GM21515 (cell line): ENCODE results near the gene TMEM106B.

Experiments used
- ATAC-seq: cut with Tn5 transposase; IDR thresholded peaks from one replicate; pipeline ENCODE4 v1.9.1; 2021; ENCODE audit not compliant: unreplicated experiment

The TMEM106B gene

GRCh38 chr7:12226756-12227155 lies 15.7 kb downstream of the TMEM106B start:
- no peak for ATAC-seq

GRCh38 chr7:12228024-12228423 lies 16.9 kb downstream of the TMEM106B start:
- no peak for ATAC-seq

GRCh38 chr7:12229046-12229445 lies 18.0 kb downstream of the TMEM106B start:
- no peak for ATAC-seq

- no peak for ATAC-seq
Observed at GRCh38 chr7:12231097-12231496, 20.0 kb downstream of the TMEM106B start.

GRCh38 chr7:12233175-12233574 lies 22.1 kb downstream of the TMEM106B start:
- peak; percentile 76 for ATAC-seq

- no peak for ATAC-seq
Observed at GRCh38 chr7:12234334-12234865, 23.3 kb downstream of the TMEM106B start.

- ATAC-seq: no peak
Observed at GRCh38 chr7:12235970-12236369, 24.9 kb downstream of the TMEM106B start.

GRCh38 chr7:12237007-12237406 lies 25.9 kb downstream of the TMEM106B start:
- no peak for ATAC-seq

- no peak for ATAC-seq
Observed at GRCh38 chr7:12239806-12240205, 28.7 kb downstream of the TMEM106B start.

GRCh38 chr7:12244129-12244528 lies 33.0 kb downstream of the TMEM106B start:
- ATAC-seq: no peak

GRCh38 chr7:12244694-12245093 lies 33.6 kb downstream of the TMEM106B start:
- ATAC-seq: no peak

GRCh38 chr7:12249706-12250105 lies 38.6 kb downstream of the TMEM106B start:
- no peak for ATAC-seq

- no peak for ATAC-seq
Observed at GRCh38 chr7:12250232-12250631, 39.1 kb downstream of the TMEM106B start.

GRCh38 chr7:12256090-12256489 lies 45.0 kb downstream of the TMEM106B start:
- no peak for ATAC-seq

- ATAC-seq: peak; percentile 100
Observed at GRCh38 chr7:12257582-12257981, 46.5 kb downstream of the TMEM106B start.

- ATAC-seq: no peak
Observed at GRCh38 chr7:12258074-12258473, 47.0 kb downstream of the TMEM106B start.

- ATAC-seq: no peak
Observed at GRCh38 chr7:12267542-12267941, 56.4 kb downstream of the TMEM106B start.

GRCh38 chr7:12269100-12269895 lies 58.2 kb downstream of the TMEM106B start:
- no peak for ATAC-seq

- ATAC-seq: no peak
Observed at GRCh38 chr7:12281038-12281437, 69.9 kb downstream of the TMEM106B start.

GRCh38 chr7:12287901-12288300 lies 76.8 kb downstream of the TMEM106B start:
- no peak for ATAC-seq

- ATAC-seq: no peak
Observed at GRCh38 chr7:12289996-12290395, 78.9 kb downstream of the TMEM106B start.

GRCh38 chr7:12290761-12291160 lies 79.7 kb downstream of the TMEM106B start:
- ATAC-seq: no peak

- ATAC-seq: no peak
Observed at GRCh38 chr7:12291870-12292269, 80.8 kb downstream of the TMEM106B start.
